Ecto neural progenitor cell (in vitro differentiated cells): ENCODE data around the gene TMEM40.
A peak's percentile ranks its signal among the peaks of the same experiment; 100 is the strongest.
"Not testable (repeated sequence)": the region's sequence is repeated elsewhere in the genome, so short reads cannot be mapped to it uniquely, and the experiment has no call there.

Source experiments
- DNase-seq: peaks from one replicate; pipeline ENCODE4 v3.0.0-alpha.2; 2018; ENCODE audit warnings: low spot score

The TMEM40 gene

GRCh38 chr3:12719541-12719940, 39.5 kb downstream of the TMEM40 start:
- DNase-seq, result no peak

GRCh38 chr3:12716605-12717151, 42.4 kb downstream of the TMEM40 start:
- no peak for DNase-seq

- DNase-seq, result no peak
These were observed 44.8 kb downstream of the TMEM40 start for GRCh38 chr3:12714278-12714677.

- DNase-seq, result no peak
These were observed 49.0 kb downstream of the TMEM40 start for GRCh38 chr3:12710062-12710461.

GRCh38 chr3:12709334-12709733, 49.7 kb downstream of the TMEM40 start:
- DNase-seq, result no peak

GRCh38 chr3:12708584-12709192, 50.4 kb downstream of the TMEM40 start:
- no peak for DNase-seq

GRCh38 chr3:12707449-12707848, 51.6 kb downstream of the TMEM40 start:
- DNase-seq, result no peak

- peak; percentile 69 for DNase-seq
These were observed 52.4 kb downstream of the TMEM40 start for GRCh38 chr3:12706504-12707253.

- no peak for DNase-seq
These were observed 53.1 kb downstream of the TMEM40 start for GRCh38 chr3:12705981-12706380.

- no peak for DNase-seq
These were observed 53.6 kb downstream of the TMEM40 start for GRCh38 chr3:12705374-12705926.

GRCh38 chr3:12702501-12702900, 56.6 kb downstream of the TMEM40 start:
- no peak for DNase-seq

- DNase-seq, result not testable (repeated sequence)
These were observed 57.5 kb downstream of the TMEM40 start for GRCh38 chr3:12701601-12702000.

GRCh38 chr3:12700800-12701199, 58.3 kb downstream of the TMEM40 start:
- DNase-seq, result no peak

- no peak for DNase-seq
These were observed 63.1 kb downstream of the TMEM40 start for GRCh38 chr3:12695916-12696315.

- no peak for DNase-seq
These were observed 63.9 kb downstream of the TMEM40 start for GRCh38 chr3:12695112-12695511.

GRCh38 chr3:12692444-12692843, 66.6 kb downstream of the TMEM40 start:
- DNase-seq, result no peak

- DNase-seq, result no peak
These were observed 68.9 kb downstream of the TMEM40 start for GRCh38 chr3:12689997-12690711.

GRCh38 chr3:12687948-12688347, 71.1 kb downstream of the TMEM40 start:
- DNase-seq, result no peak

GRCh38 chr3:12686096-12686495, 73.0 kb downstream of the TMEM40 start:
- DNase-seq, result no peak
